Heart left ventricle (tissue), 13 donors: ENCODE data around the gene MYOZ2.

Source experiments
- CTCF ChIP-seq, 12 donors: fragments of 200-600 bp; sonication (generic) in 4 of 12; IDR thresholded peaks; one replicate each; pipeline versions ENCODE4 v1.5.0 to v1.8.0; 2018 to 2022; ENCODE audit warnings: antibody characterized with exemption in 12 of 12, mild to moderate bottlenecking in 5 of 12
- POLR2A ChIP-seq, 2 donors: fragments of 450-650 bp; IDR thresholded peaks; one replicate each; pipeline ENCODE4 v1.6.1; 2017; ENCODE audit warnings: antibody characterized with exemption in 2 of 2, mild to moderate bottlenecking in 2 of 2, moderate library complexity in 2 of 2
- donor health status: ischemic (EF 13 %, LVEDD 7.1; RV severe dilation, severe dysfunction).
- donor health status: DM: no; HTN: yes; CAD: no.
- donor health status: DM: no; HTN: no; CAD: no.
- donor health status: ischemic (EF 25% LVEDD 6.9; RV normal size, moderate dysfunction).
- donor health status: ischemic (EF 25% LVEDD 5.7; RV mildly dilated, moderate dysfunction).
- donor health status: ischemic (EF 35%, LVEDD 5.7; RV mildly dilated, moderate dysfunction).
- donor health status: nonischemic (EF 11% LVEDD 7.7; RV severe dilation, severe dysfunction).
- donor health status: DM: yes; HTN: yes; CAD: no.
- donor health status: PGD.
- donor health status: ischemic (EF 29% LVEDD 5.4; RV normal size, mild dysfunction).
- donor health status: nonischemic (EF 23%, LVEDD 6.1; RV moderate dilation, normal function).

DNA sequence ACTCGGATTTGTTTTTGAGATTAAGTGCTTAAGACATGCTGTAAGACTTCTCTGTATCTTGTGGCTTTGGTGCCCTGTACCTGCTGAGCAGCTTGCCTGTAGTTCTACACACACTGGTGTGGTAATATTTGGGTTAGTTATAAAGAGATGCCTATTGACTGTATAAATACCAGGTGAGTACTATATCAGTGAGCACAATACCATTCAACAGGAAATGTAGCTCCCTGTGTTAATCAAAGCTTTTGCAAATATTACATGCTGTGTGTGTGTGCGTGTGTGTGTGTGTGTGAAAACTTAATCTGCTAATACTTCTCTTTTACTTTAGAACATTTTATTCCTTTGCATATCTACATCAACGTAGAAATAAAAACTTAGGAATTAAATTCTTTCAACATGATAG is 30.1 kb downstream of the MYOZ2 start:
- TF ChIP-seq CTCF (IDR thresholded peaks at IDR 0.05) (no peak), POLR2A (IDR thresholded peaks at IDR 0.05) (no peak)
